Endothelial cell of umbilical vein (primary cell): ENCODE measurements around the gene SUGP2.

ENCODE experiments used
- GATA2 ChIP-seq: IDR thresholded peaks from 2 replicates; pipeline ENCODE4 v1.7.0; 2011; ENCODE audit warnings: low read depth, mild to moderate bottlenecking, moderate library complexity, mixed read lengths, low read length; ENCODE audit not compliant: insufficient read length, insufficient read depth
- JUN ChIP-seq: IDR thresholded peaks from 2 replicates; pipeline ENCODE4 v1.6.1; 2011; ENCODE audit warnings: borderline replicate concordance, low read depth; ENCODE audit not compliant: insufficient read length, insufficient read depth
- MYC ChIP-seq: IDR thresholded peaks from one replicate; pipeline ENCODE4 v1.6.1; 2011; ENCODE audit warnings: mild to moderate bottlenecking, low read depth, low read length
- POLR2A ChIP-seq: IDR thresholded peaks from 2 replicates; pipeline ENCODE4 v1.6.1; 2012; ENCODE audit warnings: low read depth, mild to moderate bottlenecking, control low read depth, low read length
- POLR2AphosphoS5 ChIP-seq: IDR thresholded peaks from 2 replicates; pipeline ENCODE4 v1.6.1; 2012; ENCODE audit warnings: low read depth, mild to moderate bottlenecking, control low read depth, low read length, moderate library complexity; ENCODE audit not compliant: insufficient read depth
- TF ChIP-seq, protein P1 (sequence below), 2 donors: IDR thresholded peaks; 1 replicate in 1 of 2; 2 replicates in 1 of 2; pipeline ENCODE4 v1.5.1; 2011; ENCODE audit warnings: low read length in 2 of 2, mild to moderate bottlenecking in 2 of 2, moderate library complexity in 2 of 2, control low read depth in 1 of 2, inconsistent platforms in 1 of 2, low read depth in 1 of 2; ENCODE audit not compliant: insufficient read depth in 1 of 2; ENCODE audit errors: extremely low read depth in 1 of 2
- TF ChIP-seq, protein P2 (sequence below): IDR thresholded peaks from 2 replicates; pipeline ENCODE4 v1.6.1; 2011; ENCODE audit not compliant: insufficient read depth, insufficient read length

DNA sequence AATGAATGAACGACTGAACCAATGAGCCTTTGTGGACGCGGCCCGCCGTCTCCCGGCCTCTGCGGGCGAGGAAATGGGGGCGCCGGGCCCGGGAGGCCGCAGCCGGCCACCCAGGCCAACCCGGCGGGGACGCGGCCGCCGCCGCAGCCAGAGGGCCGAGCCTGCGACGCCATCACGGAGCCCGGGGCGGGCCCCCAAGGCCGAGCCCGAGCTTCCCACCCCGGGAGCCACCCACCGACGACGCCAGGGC lies 216 bp downstream of the SUGP2 start:
- TF ChIP-seq GATA2 = no peak
- TF ChIP-seq, protein P1, sequence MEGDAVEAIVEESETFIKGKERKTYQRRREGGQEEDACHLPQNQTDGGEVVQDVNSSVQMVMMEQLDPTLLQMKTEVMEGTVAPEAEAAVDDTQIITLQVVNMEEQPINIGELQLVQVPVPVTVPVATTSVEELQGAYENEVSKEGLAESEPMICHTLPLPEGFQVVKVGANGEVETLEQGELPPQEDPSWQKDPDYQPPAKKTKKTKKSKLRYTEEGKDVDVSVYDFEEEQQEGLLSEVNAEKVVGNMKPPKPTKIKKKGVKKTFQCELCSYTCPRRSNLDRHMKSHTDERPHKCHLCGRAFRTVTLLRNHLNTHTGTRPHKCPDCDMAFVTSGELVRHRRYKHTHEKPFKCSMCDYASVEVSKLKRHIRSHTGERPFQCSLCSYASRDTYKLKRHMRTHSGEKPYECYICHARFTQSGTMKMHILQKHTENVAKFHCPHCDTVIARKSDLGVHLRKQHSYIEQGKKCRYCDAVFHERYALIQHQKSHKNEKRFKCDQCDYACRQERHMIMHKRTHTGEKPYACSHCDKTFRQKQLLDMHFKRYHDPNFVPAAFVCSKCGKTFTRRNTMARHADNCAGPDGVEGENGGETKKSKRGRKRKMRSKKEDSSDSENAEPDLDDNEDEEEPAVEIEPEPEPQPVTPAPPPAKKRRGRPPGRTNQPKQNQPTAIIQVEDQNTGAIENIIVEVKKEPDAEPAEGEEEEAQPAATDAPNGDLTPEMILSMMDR (IDR thresholded peaks at IDR 0.05; ENCODE audit: extremely low read depth in 1 of 2, insufficient read depth in 1 of 2, low read depth in 1 of 2, low read length in 2 of 2) = no peak
- no peak for TF ChIP-seq POLR2AphosphoS5
- no peak for TF ChIP-seq POLR2A
- TF ChIP-seq JUN = no peak
- TF ChIP-seq, protein P2, sequence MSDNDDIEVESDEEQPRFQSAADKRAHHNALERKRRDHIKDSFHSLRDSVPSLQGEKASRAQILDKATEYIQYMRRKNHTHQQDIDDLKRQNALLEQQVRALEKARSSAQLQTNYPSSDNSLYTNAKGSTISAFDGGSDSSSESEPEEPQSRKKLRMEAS = no peak
- no peak for TF ChIP-seq MYC
